Measurements from ENCODE around the gene COQ5.

DNA sequence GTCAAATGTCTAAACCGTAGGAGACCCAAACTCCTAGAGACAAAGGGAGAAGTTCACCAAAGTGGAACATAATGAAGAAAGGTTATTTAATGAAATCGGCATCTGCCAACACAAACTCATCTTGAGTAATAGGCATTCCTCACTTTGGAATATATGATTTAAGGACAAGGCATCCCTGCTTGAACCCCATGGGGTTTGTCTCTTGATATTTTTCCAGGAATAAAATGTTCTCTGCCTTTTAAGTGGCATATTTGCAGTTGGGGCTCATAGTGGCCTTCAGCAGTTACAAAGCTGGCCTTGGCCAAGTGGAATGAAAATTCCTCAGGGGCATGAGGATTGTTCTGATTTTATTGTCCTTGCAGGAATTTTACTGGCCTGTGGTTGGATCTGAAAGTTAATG, 45.1 kb upstream of the COQ5 start:
- TF ChIP-seq, protein P1, sequence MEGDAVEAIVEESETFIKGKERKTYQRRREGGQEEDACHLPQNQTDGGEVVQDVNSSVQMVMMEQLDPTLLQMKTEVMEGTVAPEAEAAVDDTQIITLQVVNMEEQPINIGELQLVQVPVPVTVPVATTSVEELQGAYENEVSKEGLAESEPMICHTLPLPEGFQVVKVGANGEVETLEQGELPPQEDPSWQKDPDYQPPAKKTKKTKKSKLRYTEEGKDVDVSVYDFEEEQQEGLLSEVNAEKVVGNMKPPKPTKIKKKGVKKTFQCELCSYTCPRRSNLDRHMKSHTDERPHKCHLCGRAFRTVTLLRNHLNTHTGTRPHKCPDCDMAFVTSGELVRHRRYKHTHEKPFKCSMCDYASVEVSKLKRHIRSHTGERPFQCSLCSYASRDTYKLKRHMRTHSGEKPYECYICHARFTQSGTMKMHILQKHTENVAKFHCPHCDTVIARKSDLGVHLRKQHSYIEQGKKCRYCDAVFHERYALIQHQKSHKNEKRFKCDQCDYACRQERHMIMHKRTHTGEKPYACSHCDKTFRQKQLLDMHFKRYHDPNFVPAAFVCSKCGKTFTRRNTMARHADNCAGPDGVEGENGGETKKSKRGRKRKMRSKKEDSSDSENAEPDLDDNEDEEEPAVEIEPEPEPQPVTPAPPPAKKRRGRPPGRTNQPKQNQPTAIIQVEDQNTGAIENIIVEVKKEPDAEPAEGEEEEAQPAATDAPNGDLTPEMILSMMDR (IDR thresholded peaks at IDR 0.05), result no peak
- no peak for TF ChIP-seq POLR2A (IDR thresholded peaks at IDR 0.05)

All from lower leg skin (tissue), 3 donors.